GM21576 (cell line): ENCODE data around the gene TSFM.

Experiments used
- ATAC-seq: cut with Tn5 transposase; IDR thresholded peaks from one replicate; pipeline ENCODE4 v1.9.1; 2021; ENCODE audit warnings: mild to moderate bottlenecking, moderate library complexity; ENCODE audit not compliant: unreplicated experiment

TSFM gene

DNA sequence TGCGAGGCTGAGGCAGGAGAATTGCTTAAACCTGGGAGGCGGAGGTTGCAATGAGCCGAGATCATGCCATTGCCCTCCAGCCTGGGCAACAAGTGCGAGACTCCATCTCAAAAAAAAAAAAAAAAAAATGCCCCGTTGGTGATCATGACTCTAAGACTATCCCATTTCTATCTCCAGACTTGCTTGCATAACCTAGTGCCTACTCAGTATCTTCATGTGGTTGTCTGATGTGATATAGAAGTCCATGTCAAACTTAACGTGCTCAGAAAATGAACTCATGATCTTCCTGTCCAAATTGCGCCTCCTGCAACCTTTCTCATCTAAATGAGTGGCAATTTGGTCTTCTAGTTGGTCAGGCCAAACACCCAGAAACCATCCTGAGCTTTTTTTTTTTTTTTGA lies 4.7 kb upstream of the TSFM start:
- no peak for ATAC-seq

DNA sequence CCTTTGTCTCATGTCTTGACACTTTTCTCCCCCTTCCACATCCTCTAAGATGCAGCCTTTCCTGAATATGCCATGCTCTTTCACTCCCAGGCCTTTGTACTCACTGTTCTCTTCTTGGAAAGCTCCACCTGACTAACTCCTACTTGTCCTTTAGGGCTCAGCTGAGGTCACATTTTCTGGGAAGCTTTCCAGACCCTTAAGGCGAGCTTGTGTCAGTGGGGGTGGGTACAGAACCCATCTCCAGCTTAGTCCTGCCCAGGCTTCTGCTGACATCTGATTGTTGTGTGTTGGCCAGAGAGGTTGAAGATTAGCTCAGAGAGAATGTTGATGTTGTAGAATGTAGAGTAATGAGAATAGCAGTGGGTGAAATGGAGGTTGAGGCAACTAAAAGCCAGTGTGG lies 2.9 kb upstream of the TSFM start:
- ATAC-seq = no peak

DNA sequence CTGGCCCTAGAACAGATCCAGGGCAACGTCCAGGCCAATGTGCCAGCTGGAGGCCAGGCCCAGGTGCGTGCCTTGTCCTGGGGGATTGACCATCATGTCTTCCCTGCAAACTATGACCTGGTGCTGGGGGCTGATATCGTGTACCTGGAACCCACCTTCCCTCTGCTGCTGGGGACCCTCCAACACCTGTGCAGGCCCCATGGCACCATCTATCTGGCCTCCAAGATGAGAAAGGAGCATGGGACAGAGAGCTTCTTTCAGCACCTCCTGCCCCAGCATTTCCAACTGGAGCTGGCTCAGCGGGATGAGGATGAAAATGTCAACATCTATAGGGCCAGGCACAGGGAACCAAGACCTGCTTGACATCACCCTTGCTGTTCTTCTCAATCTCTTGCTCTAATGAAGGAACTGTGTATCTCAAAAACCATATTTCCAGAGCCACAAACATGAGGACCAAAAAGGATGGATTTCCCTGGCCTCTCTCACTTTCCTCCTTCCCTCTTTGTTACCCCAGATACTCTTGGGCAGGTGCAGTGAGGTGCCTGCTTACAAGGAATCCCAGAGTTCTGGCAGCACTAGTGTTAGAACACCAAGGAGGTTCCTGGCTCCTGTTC lies 2.2 kb upstream of the TSFM start:
- no peak for ATAC-seq

DNA sequence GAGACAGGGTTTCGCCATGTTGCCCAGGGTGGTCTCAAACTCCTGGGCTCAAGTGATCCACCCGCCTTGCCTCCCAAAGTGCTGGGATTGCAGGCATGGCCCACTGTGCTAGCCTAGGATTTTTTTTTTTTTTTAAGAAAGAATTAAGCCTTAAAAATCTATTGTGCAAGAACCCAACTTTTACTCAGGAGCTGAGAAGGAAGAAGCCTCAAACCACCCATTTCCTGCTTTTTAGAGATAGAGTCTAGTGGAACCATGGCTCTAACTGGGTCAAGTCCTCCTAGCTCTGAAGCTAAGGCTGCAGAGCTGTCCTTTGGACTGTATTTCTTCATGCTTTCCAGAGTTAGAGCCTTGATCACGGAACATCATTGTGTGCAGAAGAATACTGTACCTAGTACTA lies 1.3 kb upstream of the TSFM start:
- ATAC-seq = no peak

DNA sequence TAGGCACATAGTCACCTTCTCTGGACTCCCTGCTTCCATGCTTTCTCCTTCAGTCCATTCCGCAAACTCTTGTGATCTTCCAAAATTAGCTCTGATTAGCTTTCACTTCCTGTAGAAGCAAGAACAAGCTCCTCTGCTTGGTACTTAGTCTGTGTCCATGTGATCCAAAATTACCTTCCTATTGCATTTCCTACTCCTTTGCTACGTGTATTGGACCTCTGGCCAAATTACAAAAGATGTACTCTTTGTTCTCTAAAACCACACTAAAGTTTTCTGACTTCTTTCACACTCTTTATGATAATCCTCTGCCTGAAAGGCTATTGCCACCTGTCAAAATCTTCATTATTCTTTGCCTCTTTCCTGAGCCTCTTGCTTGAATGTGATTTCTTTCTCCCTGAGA lies 786 bp upstream of the TSFM start:
- ATAC-seq = no peak

GRCh38 chr12:57782243-57782607 lies 362 bp upstream of the TSFM start:
- ATAC-seq = no peak

GRCh38 chr12:57783466-57783801 lies 847 bp downstream of the TSFM start:
- no peak for ATAC-seq

DNA sequence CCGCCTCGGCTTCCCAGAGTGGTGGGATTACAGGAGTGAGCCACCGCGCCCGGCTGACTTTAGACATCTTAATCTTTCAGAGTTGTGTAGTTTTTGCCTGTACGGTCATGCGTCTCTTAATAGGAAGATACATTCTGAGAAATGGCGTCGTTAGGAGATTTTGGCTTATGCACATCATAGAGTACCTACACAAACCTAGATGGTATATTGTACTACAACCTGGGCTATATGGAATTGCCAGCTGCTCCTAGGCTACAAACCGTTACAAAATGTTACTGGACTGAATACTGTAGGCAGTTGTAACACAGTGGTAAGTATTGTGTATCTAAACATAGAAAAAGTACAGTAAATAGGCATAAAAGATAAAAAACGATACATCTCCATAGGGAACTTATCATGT lies 1.3 kb downstream of the TSFM start:
- ATAC-seq = no peak

DNA sequence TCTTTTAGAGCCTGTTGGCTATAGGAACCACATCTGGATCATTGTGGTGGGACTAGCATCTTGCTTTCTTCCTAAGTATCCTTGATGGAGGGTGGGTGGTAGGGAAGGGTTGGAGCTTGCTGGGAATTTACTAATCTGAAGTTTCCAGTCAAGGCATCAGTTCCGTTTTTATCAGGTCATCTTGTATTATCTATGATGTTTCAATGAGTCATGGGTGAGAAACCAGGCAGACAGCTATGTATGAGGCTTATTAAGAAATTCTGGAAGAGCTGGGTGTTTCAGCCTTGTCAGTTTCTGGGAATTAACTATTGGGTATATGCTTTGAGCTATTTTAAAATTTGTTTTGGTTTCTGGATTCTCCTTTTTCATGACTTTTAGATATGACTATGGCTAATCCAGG lies 11.3 kb downstream of the TSFM start:
- no peak for ATAC-seq

DNA sequence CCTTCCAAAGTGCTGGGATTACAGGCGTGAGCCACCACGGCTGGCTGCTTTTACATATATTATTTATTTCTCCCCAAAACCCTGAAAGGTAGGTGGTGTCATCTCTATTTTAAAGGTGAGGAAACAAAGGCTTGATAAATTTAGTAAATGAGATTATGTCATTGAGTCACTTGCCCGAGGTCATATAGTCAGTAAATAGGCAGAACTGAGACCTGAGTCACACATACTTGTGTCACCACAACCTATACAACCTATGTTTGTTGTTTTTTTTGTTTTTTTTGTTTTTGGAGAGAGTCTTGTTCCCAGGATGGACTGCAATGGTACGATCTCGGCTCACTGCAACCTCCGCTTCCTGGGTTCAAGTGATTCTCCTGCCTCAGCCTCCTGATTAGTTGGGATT lies 12.8 kb downstream of the TSFM start:
- no peak for ATAC-seq

DNA sequence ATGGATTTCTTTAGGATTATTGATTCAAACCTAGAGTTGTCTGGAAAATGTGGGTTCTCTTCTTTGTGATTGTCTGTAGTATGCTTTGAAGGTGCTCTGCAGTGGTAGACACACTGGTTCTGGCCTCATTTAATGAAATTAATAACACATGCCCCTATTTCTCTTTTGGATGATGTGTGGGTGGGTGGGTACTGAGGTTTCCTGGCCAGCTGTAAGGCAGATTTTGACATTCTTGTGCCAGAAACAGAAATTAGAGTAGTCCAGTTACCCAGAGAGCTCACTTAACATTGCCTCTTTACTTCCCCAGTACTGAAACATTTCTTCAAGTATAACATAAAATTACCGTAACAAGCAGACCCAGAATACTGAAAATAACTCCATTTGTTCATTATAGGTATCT lies 14.4 kb downstream of the TSFM start:
- no peak for ATAC-seq

DNA sequence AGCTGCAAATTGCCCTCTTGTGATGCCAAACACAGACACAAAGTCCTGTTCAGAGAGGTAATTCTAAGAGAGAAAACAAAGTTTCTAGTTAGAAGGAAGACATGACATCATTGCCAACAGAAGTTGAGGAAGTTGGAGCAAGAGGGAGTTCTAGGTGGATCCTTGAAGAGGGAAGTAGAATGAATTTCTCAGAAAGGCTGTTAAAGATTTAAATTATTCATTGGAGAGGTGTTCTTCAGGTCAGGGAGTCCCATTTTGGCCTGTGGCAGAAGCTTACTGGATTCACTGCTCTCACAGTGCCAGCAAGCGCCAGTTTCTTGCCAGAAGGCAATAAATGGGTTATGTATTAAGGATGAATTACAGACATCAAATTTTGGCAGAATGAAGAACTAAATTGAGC lies 15.3 kb downstream of the TSFM start:
- ATAC-seq = no peak

GRCh38 chr12:57800965-57801364 lies 18.4 kb downstream of the TSFM start:
- ATAC-seq = no peak

DNA sequence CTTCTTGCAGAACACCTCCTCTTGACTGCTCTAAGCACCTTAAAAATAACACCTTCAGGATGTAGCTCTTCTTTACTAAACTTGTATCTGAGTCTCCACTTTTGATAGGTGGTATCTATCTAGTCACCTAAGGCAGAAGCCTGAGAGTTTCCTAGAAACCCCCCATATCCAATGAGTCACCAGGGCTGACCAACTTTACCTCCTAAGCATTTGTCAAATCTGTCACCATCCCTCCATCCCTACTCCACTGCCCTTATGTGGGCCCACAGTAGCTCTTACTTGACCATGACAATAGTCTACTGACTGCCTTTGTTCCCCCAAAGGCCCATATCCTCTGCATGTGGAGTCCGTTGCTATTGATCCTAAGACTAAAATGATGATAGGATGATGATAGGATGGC lies 20.0 kb downstream of the TSFM start:
- no peak for ATAC-seq

GRCh38 chr12:57803319-57803893 lies 20.8 kb downstream of the TSFM start:
- ATAC-seq = no peak

- ATAC-seq = no peak
These were observed 24.1 kb downstream of the TSFM start for GRCh38 chr12:57806677-57807076.

GRCh38 chr12:57807285-57807684 lies 24.7 kb downstream of the TSFM start:
- no peak for ATAC-seq

DNA sequence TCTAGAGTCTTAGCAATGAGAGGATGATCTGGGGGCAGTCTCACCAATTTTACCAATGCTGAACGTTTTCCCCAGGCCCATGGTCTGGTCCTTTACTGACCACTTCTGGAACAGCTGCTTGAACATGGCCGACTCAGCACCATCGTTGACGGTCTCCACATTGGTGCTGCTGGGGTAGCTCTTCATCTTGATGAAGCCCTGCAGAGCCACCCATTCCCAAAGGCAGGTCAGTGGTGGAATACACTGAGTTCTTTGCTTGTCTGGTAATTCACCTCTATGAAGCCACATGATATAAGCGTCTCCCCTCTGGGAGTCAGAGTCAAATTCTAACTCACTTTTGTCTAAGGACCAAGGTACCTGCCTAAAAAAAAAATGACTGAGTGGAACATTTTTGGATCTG lies 25.8 kb downstream of the TSFM start:
- ATAC-seq = no peak

GRCh38 chr12:57809425-57809824 lies 26.8 kb downstream of the TSFM start:
- no peak for ATAC-seq

GRCh38 chr12:57810450-57810849 lies 27.9 kb downstream of the TSFM start:
- ATAC-seq = no peak

DNA sequence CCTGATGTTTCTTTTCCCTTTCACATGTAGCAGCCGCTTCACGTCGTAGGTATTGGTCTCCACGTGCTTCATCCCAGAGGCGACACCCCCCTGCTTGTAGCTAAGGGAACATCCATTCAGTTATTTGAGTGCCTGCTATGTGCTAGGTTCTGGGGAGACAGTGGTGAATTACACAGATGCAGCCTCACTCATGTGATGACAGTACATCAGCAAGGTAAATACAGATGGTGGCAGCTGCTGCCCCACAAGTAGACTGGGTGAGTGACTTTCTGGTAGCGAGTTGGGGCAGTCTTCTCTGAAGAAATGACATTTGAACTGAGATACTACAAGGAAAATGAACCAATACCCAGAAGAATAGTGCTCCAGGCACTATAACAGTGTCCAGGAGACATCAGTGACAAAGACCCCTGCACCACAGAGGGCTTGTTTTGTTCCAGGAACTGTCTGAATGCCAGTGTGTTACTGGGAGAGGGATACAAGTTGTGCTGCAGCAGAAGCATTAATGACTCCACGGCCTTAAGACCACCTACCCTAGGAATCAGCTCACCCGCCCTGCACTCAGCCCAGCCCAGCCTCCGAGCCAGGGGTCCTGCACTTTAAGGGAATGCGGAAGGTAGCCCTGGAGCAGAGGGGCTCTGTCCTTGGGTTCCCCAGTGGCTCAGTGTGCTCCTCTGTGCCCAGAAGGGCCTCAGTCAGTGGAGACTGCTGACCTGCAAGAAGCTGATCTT lies 28.6 kb downstream of the TSFM start:
- ATAC-seq = no peak

GRCh38 chr12:57813111-57813970 lies 30.8 kb downstream of the TSFM start:
- no peak for ATAC-seq
